Panc1 (cell line): ENCODE data around the gene PARD3. TPM values are rescaled to one million over a fixed set of nuclear protein-coding genes. Genes with fewer than 3 reads are reported as not detected.

Source experiments
- ATAC-seq: fragments of 200-7000 bp; cut with Tn5 transposase; 2 replicates; pipeline ENCODE4 v1.9.1; 2020; ENCODE audit warnings: mild to moderate bottlenecking, moderate library complexity
- BruUV-seq: library from RNA; stranded (reverse); fragments of 400-500 nt; replicated peaks from 2 replicates; lab custom pipeline; 2021; lab: Mats Ljungman, UMichigan
- CTCF ChIA-PET: fragments of 300-600 bp; sonication (Branson Sonifier 250); formaldehyde crosslinking; loops from one replicate; lab custom pipeline; 2022; ENCODE audit warnings: antibody characterized with exemption; lab: Charles Lee
- POLR2A ChIA-PET: fragments of 300-600 bp; sonication (Branson Sonifier 250); formaldehyde crosslinking; loops from one replicate; lab custom pipeline; 2022; ENCODE audit warnings: antibody characterized with exemption; lab: Charles Lee
- DNase-seq: peaks from one replicate; pipeline ENCODE4 v3.0.0-alpha.2; 2010; ENCODE audit warnings: low read depth, low spot score
- H3K27ac ChIP-seq: 2 replicates; pipeline ENCODE4 v1.5.1; 2011; ENCODE audit warnings: mild to moderate bottlenecking, low read length, inconsistent platforms
- H3K27me3 ChIP-seq: fragments of 200-500 bp; sonication (Bioruptor generic); 2 replicates; pipeline ENCODE4 v1.6.0; 2014; ENCODE audit warnings: low read length, inconsistent platforms; ENCODE audit not compliant: control insufficient read depth, insufficient read depth
- H3K36me3 ChIP-seq: fragments of 200-500 bp; sonication (Bioruptor generic); 2 replicates; pipeline ENCODE4 v1.5.1; 2014; ENCODE audit warnings: inconsistent platforms, mild to moderate bottlenecking, low read length, moderate library complexity; ENCODE audit not compliant: control insufficient read depth, insufficient read depth
- H3K4me1 ChIP-seq: 2 replicates; pipeline ENCODE4 v1.5.1; 2011; ENCODE audit warnings: inconsistent platforms, mild to moderate bottlenecking, low read length, moderate library complexity; ENCODE audit not compliant: control insufficient read depth, insufficient read depth
- H3K4me3 ChIP-seq, 2 experiments: 2 replicates each; pipeline ENCODE4 v1.5.1; 2011 to 2012; ENCODE audit warnings: low read depth in 2 of 2, low read length in 2 of 2, mild to moderate bottlenecking in 2 of 2, inconsistent platforms in 1 of 2, moderate library complexity in 1 of 2
- H3K9me3 ChIP-seq: fragments of 200-500 bp; sonication (Bioruptor generic); 2 replicates; pipeline ENCODE4 v1.5.1; 2014; ENCODE audit warnings: low read depth, mild to moderate bottlenecking, inconsistent platforms, low read length, moderate library complexity; ENCODE audit not compliant: control insufficient read depth, insufficient read depth
- CTCF ChIP-seq: fragments of 450-650 bp; IDR thresholded peaks from 2 replicates; pipeline ENCODE4 v1.5.1; 2017; ENCODE audit warnings: mild to moderate bottlenecking
- POLR2AphosphoS5 ChIP-seq: IDR thresholded peaks from 2 replicates; pipeline ENCODE4 v1.6.1; 2012; ENCODE audit warnings: mild to moderate bottlenecking, low read depth, low read length, moderate library complexity
- REST ChIP-seq, 2 experiments: IDR thresholded peaks; 2 replicates each; pipeline ENCODE4 v1.6.1; 2011 to 2012; ENCODE audit warnings: low read depth in 2 of 2, control low read depth in 1 of 2, low read length in 1 of 2, mild to moderate bottlenecking in 1 of 2, moderate library complexity in 1 of 2; ENCODE audit not compliant: insufficient read depth in 1 of 2
- SIN3A ChIP-seq: IDR thresholded peaks from 2 replicates; pipeline ENCODE4 v1.6.1; 2012; ENCODE audit warnings: low read depth, mild to moderate bottlenecking, low read length, moderate library complexity, borderline replicate concordance; ENCODE audit not compliant: insufficient read depth
- TCF7L2 ChIP-seq: IDR thresholded peaks from 2 replicates; pipeline ENCODE4 v1.6.1; 2011; ENCODE audit warnings: mild to moderate bottlenecking, low read depth, low read length, inconsistent platforms
- in situ Hi-C: cut with HindIII; loops from 2 replicates; pipeline ENCODE4 v1.10.0; 2016; ENCODE audit warnings: low sequenced_read_pairs, low pct_unique_long_range_greater_than_20kb
- intact Hi-C: fragments of 100-400 bp; cut with micrococcal nuclease; formaldehyde crosslinking; loops from one replicate; pipeline ENCODE4 v1.10.0; 2022; ENCODE audit not compliant: unreplicated experiment
- total RNA-seq: library from RNA; stranded (reverse); gene quantifications from one replicate; pipeline ENCODE4 v1.2.1, GENCODE V29; 2021; ENCODE audit not compliant: unreplicated experiment

PARD3 gene
- total RNA-seq, 1 experiment from 2014 or later: 29.8 TPM

GRCh38 chr10:34633374-34633773 is 181.7 kb downstream of the PARD3 start:
- intact Hi-C loops (no loop called here), in situ Hi-C loops (no loop called here)
- Histone ChIP-seq H3K4me1 (peaks cover 5% of the 10 kb centered on the region; the same call in 1 of the 2 replicates), H3K4me3 (no peak overlapping the region), H3K27me3 (no peaks in the 10 kb centered on the region), H3K36me3 (no peaks in the 10 kb centered on the region), H3K9me3 (no peaks in the 10 kb centered on the region), H3K27ac (no peak overlapping the region)
- POLR2A ChIA-PET: no interaction called here
- no peak for ATAC-seq
- BruUV-seq: no TSS peak
- CTCF ChIA-PET: no interaction called here
- TF ChIP-seq CTCF (no peak), POLR2AphosphoS5 (no peak), REST (IDR thresholded peaks at IDR 0.05; ENCODE audit: insufficient read depth in 1 of 2, low read depth in 2 of 2, low read length in 1 of 2) (no peak), TCF7L2 (no peak), SIN3A (no peak)
- no peak for DNase-seq

GRCh38 chr10:34629084-34629483 is 186.0 kb downstream of the PARD3 start:
- no TSS peak for BruUV-seq
- ATAC-seq (no peak), DNase-seq (no peak)
- no peak overlapping the region for H3K4me3 ChIP-seq
- no peaks in the 10 kb centered on the region for H3K9me3 ChIP-seq
- no peaks in the 10 kb centered on the region for H3K27me3 ChIP-seq
- intact Hi-C loops (no loop called here), in situ Hi-C loops (no loop called here)
- ChIA-PET POLR2A (no interaction called here), CTCF (no interaction called here)
- no peaks in the 10 kb centered on the region for H3K4me1 ChIP-seq
- no peaks in the 10 kb centered on the region for H3K36me3 ChIP-seq
- H3K27ac ChIP-seq: no peak overlapping the region
- no peak for TF ChIP-seq SIN3A
- no peak for TF ChIP-seq REST (IDR thresholded peaks at IDR 0.05; ENCODE audit: insufficient read depth in 1 of 2, low read depth in 2 of 2, low read length in 1 of 2)
- no peak for TF ChIP-seq TCF7L2
- no peak for TF ChIP-seq POLR2AphosphoS5
- TF ChIP-seq CTCF: no peak
